Measurements from ENCODE around the gene HMGB4. TPM values are rescaled to one million over a fixed set of nuclear protein-coding genes. Genes with fewer than 3 reads are reported as not detected.

HMGB4 gene
- total RNA-seq, 2 experiments from 2014 or later = not detected

DNA sequence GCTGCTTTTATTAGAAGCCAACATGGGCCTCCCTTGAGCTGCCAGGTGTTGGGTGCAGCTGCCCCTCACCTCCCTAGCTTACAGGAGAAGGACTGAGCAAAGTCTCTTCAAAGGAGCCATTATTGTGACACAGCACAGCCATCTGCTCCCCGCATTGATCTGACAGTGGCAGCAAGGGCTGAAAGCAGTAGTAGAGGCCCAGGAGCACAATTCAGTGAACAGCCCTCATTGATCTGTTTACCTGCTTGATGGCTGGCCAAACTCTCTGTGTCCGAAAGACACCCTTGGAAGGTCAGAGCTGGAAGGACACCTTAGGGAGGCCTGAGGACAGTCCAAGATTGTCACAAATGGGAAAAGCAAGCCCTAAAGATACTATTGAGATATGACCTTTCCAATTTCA is 14.5 kb downstream of the HMGB4 start:
- no peaks in the 10 kb centered on the region for H3K9me3 Mint-ChIP-seq
- POLR2A ChIA-PET = no interaction called here
- H3K4me1 ChIP-seq (ENCODE audit: insufficient read depth, low read length) = no peaks in the 10 kb centered on the region
- H3K4me1 Mint-ChIP-seq (ENCODE audit: low read depth) = no peaks in the 10 kb centered on the region
- H3K4me3 ChIP-seq (ENCODE audit: low read length) = no peak overlapping the region
- no peak overlapping the region for H3K27ac ChIP-seq (ENCODE audit: low read depth in 1 of 2, low read length in 2 of 2)
- H3K36me3 ChIP-seq (ENCODE audit: insufficient read depth, low read length) = no peaks in the 10 kb centered on the region
- no peak for ATAC-seq (ENCODE audit: poor library complexity)
- H3K9me3 ChIP-seq (ENCODE audit: control insufficient read depth in 1 of 2, insufficient read depth in 1 of 2, low read length in 2 of 2) = peaks cover 0 to 6% of the 10 kb centered on the region in 2 experiments
- H3K36me3 Mint-ChIP-seq (ENCODE audit: low read depth) = no peaks in the 10 kb centered on the region
- no peak overlapping the region for H3K4me3 Mint-ChIP-seq
- H3K27me3 ChIP-seq (ENCODE audit: control insufficient read depth in 1 of 2, insufficient read depth in 2 of 2, low read length in 2 of 2) = peaks cover 4 to 8% of the 10 kb centered on the region in 2 experiments
- H3K27me3 Mint-ChIP-seq = peaks cover 39% of the 10 kb centered on the region
- DNase-seq = no peak
- CTCF ChIA-PET = interaction anchor here (1.4 kb wide), 1 partner anchor 9 kb away, joined by 4 read pairs; no protein-coding TSS in a partner anchor
- TF ChIP-seq, protein P1, sequence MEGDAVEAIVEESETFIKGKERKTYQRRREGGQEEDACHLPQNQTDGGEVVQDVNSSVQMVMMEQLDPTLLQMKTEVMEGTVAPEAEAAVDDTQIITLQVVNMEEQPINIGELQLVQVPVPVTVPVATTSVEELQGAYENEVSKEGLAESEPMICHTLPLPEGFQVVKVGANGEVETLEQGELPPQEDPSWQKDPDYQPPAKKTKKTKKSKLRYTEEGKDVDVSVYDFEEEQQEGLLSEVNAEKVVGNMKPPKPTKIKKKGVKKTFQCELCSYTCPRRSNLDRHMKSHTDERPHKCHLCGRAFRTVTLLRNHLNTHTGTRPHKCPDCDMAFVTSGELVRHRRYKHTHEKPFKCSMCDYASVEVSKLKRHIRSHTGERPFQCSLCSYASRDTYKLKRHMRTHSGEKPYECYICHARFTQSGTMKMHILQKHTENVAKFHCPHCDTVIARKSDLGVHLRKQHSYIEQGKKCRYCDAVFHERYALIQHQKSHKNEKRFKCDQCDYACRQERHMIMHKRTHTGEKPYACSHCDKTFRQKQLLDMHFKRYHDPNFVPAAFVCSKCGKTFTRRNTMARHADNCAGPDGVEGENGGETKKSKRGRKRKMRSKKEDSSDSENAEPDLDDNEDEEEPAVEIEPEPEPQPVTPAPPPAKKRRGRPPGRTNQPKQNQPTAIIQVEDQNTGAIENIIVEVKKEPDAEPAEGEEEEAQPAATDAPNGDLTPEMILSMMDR (IDR thresholded peaks at IDR 0.05) = no peak
- no peak overlapping the region for H3K27ac Mint-ChIP-seq
- intact Hi-C loops (cut with DNase I, micrococcal nuclease) = no loop called here

DNA sequence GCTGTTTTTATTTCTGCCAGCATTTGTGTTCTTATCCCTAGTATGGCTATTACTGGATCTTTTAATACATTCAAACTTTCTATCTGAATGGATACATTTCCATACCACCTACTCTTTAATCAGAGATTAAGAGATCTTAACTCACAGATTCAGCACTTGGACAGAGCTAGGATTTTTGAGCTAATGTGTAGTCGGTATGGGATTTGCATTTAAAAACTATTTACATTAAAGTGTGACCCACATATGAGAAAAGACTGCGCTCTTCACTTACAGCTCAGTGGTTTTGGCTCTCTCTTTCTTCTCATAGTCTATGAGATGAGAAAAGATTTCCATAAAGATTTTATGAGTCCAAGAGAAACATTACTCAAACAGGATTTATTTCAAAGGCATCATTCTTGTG is 16.4 kb downstream of the HMGB4 start:
- no peaks in the 10 kb centered on the region for H3K9me3 ChIP-seq (ENCODE audit: control insufficient read depth in 1 of 2, insufficient read depth in 1 of 2, low read length in 2 of 2)
- no peaks in the 10 kb centered on the region for H3K36me3 ChIP-seq (ENCODE audit: insufficient read depth, low read length)
- ChIA-PET CTCF (no interaction called here), POLR2A (no interaction called here)
- no peaks in the 10 kb centered on the region for H3K4me1 ChIP-seq (ENCODE audit: insufficient read depth, low read length)
- H3K9me3 Mint-ChIP-seq = no peaks in the 10 kb centered on the region
- H3K27ac ChIP-seq (ENCODE audit: low read depth in 1 of 2, low read length in 2 of 2) = no peak overlapping the region
- no peak for ATAC-seq (ENCODE audit: poor library complexity)
- H3K27ac Mint-ChIP-seq = no peak overlapping the region
- no peak for DNase-seq
- peaks cover 48% of the 10 kb centered on the region for H3K27me3 Mint-ChIP-seq
- no peaks in the 10 kb centered on the region for H3K4me1 Mint-ChIP-seq (ENCODE audit: low read depth)
- TF ChIP-seq, protein P1 (IDR thresholded peaks at IDR 0.05) = no peak
- no peaks in the 10 kb centered on the region for H3K36me3 Mint-ChIP-seq (ENCODE audit: low read depth)
- intact Hi-C loops (cut with DNase I, micrococcal nuclease) = no loop called here
- H3K27me3 ChIP-seq (ENCODE audit: control insufficient read depth in 1 of 2, insufficient read depth in 2 of 2, low read length in 2 of 2) = peaks cover 6 to 10% of the 10 kb centered on the region in 2 experiments
- H3K4me3 Mint-ChIP-seq = no peak overlapping the region
- no peak overlapping the region for H3K4me3 ChIP-seq (ENCODE audit: low read length)

DNA sequence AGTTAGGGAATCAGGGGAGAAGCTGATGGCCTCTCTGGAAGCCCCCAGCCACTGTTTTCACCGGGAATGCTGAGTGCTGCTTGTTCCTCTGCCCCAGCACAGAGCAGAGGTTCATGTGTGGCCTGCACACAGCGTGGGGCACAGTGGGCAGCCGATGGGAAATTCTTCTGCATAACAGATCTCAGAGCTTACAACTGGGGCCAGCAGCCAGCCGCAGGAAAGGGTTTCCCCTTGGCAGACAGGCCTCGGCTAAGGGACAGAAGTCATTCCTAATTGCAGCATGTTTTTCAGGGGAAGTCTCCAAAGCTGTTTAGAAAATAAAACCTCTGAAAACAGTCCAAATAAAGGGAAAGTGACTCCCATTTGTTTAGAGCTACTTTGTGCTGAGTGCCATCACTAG is 22.6 kb downstream of the HMGB4 start:
- Histone ChIP-seq H3K4me3 (ENCODE audit: low read length) (no peak overlapping the region), H3K27me3 (ENCODE audit: control insufficient read depth in 1 of 2, insufficient read depth in 2 of 2, low read length in 2 of 2) (peaks cover 9 to 11% of the 10 kb centered on the region in 2 experiments), H3K9me3 (ENCODE audit: control insufficient read depth in 1 of 2, insufficient read depth in 1 of 2, low read length in 2 of 2) (no peaks in the 10 kb centered on the region), H3K4me1 (ENCODE audit: insufficient read depth, low read length) (no peaks in the 10 kb centered on the region), H3K27ac (ENCODE audit: low read depth in 1 of 2, low read length in 2 of 2) (no peak overlapping the region), H3K36me3 (ENCODE audit: insufficient read depth, low read length) (no peaks in the 10 kb centered on the region)
- Mint-ChIP-seq H3K9me3 (no peaks in the 10 kb centered on the region), H3K4me3 (no peak overlapping the region), H3K36me3 (ENCODE audit: low read depth) (no peaks in the 10 kb centered on the region), H3K27me3 (peaks cover 33% of the 10 kb centered on the region), H3K4me1 (ENCODE audit: low read depth) (no peaks in the 10 kb centered on the region), H3K27ac (no peak overlapping the region)
- ChIA-PET POLR2A (no interaction called here), CTCF (no interaction called here)
- DNase-seq (no peak), ATAC-seq (ENCODE audit: poor library complexity) (no peak)
- TF ChIP-seq, protein P1 (IDR thresholded peaks at IDR 0.05) = no peak
- intact Hi-C loops (cut with DNase I, micrococcal nuclease) = no loop called here

Measured in CD4-positive, alpha-beta T cell (primary cell).